HepG2 (cell line): ENCODE measurements around the gene SLC24A4. TPM values are rescaled to one million over a fixed set of nuclear protein-coding genes. Genes with fewer than 3 reads are reported as not detected.
A peak's percentile ranks its signal among the peaks of the same experiment; 100 is the strongest.

ENCODE experiments used
- ARHGAP35 ChIP-seq: sonication (generic); formaldehyde crosslinking; IDR thresholded peaks from 2 replicates; pipeline ENCODE4 v1.9.0; 2022; ENCODE audit warnings: mild to moderate bottlenecking, inconsistent platforms, moderate library complexity, missing genetic modification reagents, borderline replicate concordance
- DPF2 ChIP-seq: sonication (generic); formaldehyde crosslinking; IDR thresholded peaks from 2 replicates; pipeline ENCODE4 v1.4.0; 2020; ENCODE audit warnings: mild to moderate bottlenecking, low read depth, missing genetic modification reagents, borderline replicate concordance
- FOXK1 ChIP-seq: sonication (generic); formaldehyde crosslinking; IDR thresholded peaks from 2 replicates; pipeline ENCODE4 v1.4.0; 2020; ENCODE audit warnings: low read depth, missing genetic modification reagents, borderline replicate concordance
- HNF1B ChIP-seq: sonication (generic); formaldehyde crosslinking; IDR thresholded peaks from 2 replicates; pipeline ENCODE4 v1.5.1; 2020; ENCODE audit warnings: mild to moderate bottlenecking, moderate library complexity, missing genetic modification reagents
- MLLT10 ChIP-seq: sonication (generic); formaldehyde crosslinking; IDR thresholded peaks from 2 replicates; pipeline ENCODE4 v1.4.0; 2020; ENCODE audit warnings: missing genetic modification reagents
- NCOA1 ChIP-seq: sonication (generic); formaldehyde crosslinking; IDR thresholded peaks from 2 replicates; pipeline ENCODE4 v1.9.0; 2021; ENCODE audit warnings: missing genetic modification reagents
- NCOA2 ChIP-seq: sonication (generic); formaldehyde crosslinking; IDR thresholded peaks from 2 replicates; pipeline ENCODE4 v1.8.0; 2022; ENCODE audit warnings: inconsistent platforms
- PCBP2 ChIP-seq: fragments of 200-400 bp; formaldehyde crosslinking; optimal IDR thresholded peaks from 2 replicates; pipeline ENCODE3; 2018; ENCODE audit warnings: low read length, low read depth; ENCODE audit not compliant: poor library complexity, severe bottlenecking
- SKIL ChIP-seq: sonication (generic); formaldehyde crosslinking; IDR thresholded peaks from 2 replicates; pipeline ENCODE4 v1.8.0; 2022; ENCODE audit warnings: missing genetic modification reagents, mild to moderate bottlenecking, moderate library complexity, borderline replicate concordance
- TOE1 ChIP-seq: sonication (generic); formaldehyde crosslinking; IDR thresholded peaks from 2 replicates; pipeline ENCODE4 v1.4.0; 2020; ENCODE audit warnings: mild to moderate bottlenecking, missing genetic modification reagents
- ZBED4 ChIP-seq: sonication (generic); formaldehyde crosslinking; IDR thresholded peaks from 2 replicates; pipeline ENCODE4 v1.4.0; 2020; ENCODE audit warnings: missing genetic modification reagents, borderline replicate concordance
- ZC3H4 ChIP-seq: sonication (generic); formaldehyde crosslinking; IDR thresholded peaks from 2 replicates; pipeline ENCODE4 v1.4.0; 2020; ENCODE audit warnings: missing genetic modification reagents, borderline replicate concordance
- ZFYVE20 ChIP-seq: sonication (generic); formaldehyde crosslinking; IDR thresholded peaks from 2 replicates; pipeline ENCODE4 v1.8.0; 2023; ENCODE audit warnings: low read depth, mild to moderate bottlenecking, moderate library complexity, missing genetic modification reagents, borderline replicate concordance
- ZNF143 ChIP-seq: sonication (generic); formaldehyde crosslinking; IDR thresholded peaks from 2 replicates; pipeline ENCODE4 v1.4.0; 2020; ENCODE audit warnings: missing genetic modification reagents
- ZNF274 ChIP-seq: sonication (generic); formaldehyde crosslinking; IDR thresholded peaks from 2 replicates; pipeline ENCODE4 v1.5.1; 2020; ENCODE audit warnings: mild to moderate bottlenecking, missing genetic modification reagents
- ZNF30 ChIP-seq: sonication (generic); formaldehyde crosslinking; IDR thresholded peaks from 2 replicates; pipeline ENCODE4 v1.5.0; 2020; ENCODE audit warnings: mild to moderate bottlenecking, missing genetic modification reagents
- ZNF547 ChIP-seq: sonication (generic); formaldehyde crosslinking; IDR thresholded peaks from 2 replicates; pipeline ENCODE4 v1.5.1; 2020; ENCODE audit warnings: mild to moderate bottlenecking, missing genetic modification reagents
- ZNF616 ChIP-seq: sonication (generic); formaldehyde crosslinking; IDR thresholded peaks from 2 replicates; pipeline ENCODE4 v1.5.0; 2020; ENCODE audit warnings: low read depth, mild to moderate bottlenecking, missing genetic modification reagents
- polyA plus RNA-seq, 8 experiments: library from polyadenylated mRNA; depleted of rRNA in 3 of 8; stranded (reverse) in 7 of 8; unstranded in 1 of 8; fragments of >200 nt; fragmentation: Illumina TruSeq in 4 of 8; extraction: Trizol in 4 of 8; gene quantifications; 2 replicates each; pipeline versions ENCODE4 v1.2.1 to v1.2.3, GENCODE V29; 2011 to 2016; ENCODE audit warnings: low read depth in 4 of 8, missing spikeins in 1 of 8, mixed read lengths in 1 of 8; ENCODE audit not compliant: insufficient read depth in 1 of 8
- total RNA-seq, 5 experiments: library from RNA; depleted of rRNA; stranded (reverse); fragments of >200 nt; fragmentation: Illumina TruSeq; extraction: Trizol; gene quantifications; 2 replicates each; pipeline ENCODE4 v1.2.3, GENCODE V29; 2016; ENCODE audit warnings: low read depth in 1 of 5

The SLC24A4 gene
- total and polyA plus RNA-seq, 2 of the 13 experiments (the other 11 are each of a cell fraction or from before 2014, with no cell fraction given) = not detected

GRCh38 chr14:92513966-92514843 lies 191.2 kb downstream of the SLC24A4 start (continued):
- TF ChIP-seq HNF1B (CRISPR knock-in tag) (peak; percentile 90), NCOA1 (CRISPR knock-in tag) (0 out of 2 replicates have a peak, but pooled peaks have one; percentile 83), PCBP2 (no peak), FOXK1 (0 out of 2 replicates have a peak, but pooled peaks have one; percentile 27), TOE1 (CRISPR knock-in tag) (no peak), ZNF274 (CRISPR knock-in tag) (peak; percentile 73), ZNF616 (CRISPR knock-in tag) (peak; percentile 74; the same call in 1 of the 2 replicates), NCOA2 (CRISPR knock-in tag) (peak; percentile 20; the same call in 1 of the 2 replicates), ZNF30 (CRISPR knock-in tag) (peak; percentile 58), MLLT10 (CRISPR knock-in tag) (no peak), SKIL (peak; percentile 75), ZNF143 (CRISPR knock-in tag) (no peak), ZBED4 (CRISPR knock-in tag) (peak; percentile 91; the same call in 1 of the 2 replicates), ZFYVE20 (CRISPR knock-in tag) (0 out of 2 replicates have a peak, but pooled peaks have one; percentile 70), ARHGAP35 (CRISPR knock-in tag) (peak; percentile 75), ZNF547 (CRISPR knock-in tag) (0 out of 2 replicates have a peak, but pooled peaks have one; percentile 6), ZC3H4 (no peak), DPF2 (CRISPR knock-in tag) (no peak)
